OCI-LY3 (cell line): Measurements from ENCODE around the gene CLEC10A.
"Not testable (repeated sequence)": the region's sequence is repeated elsewhere in the genome, so short reads cannot be mapped to it uniquely, and the experiment has no call there.

Experiments used
- H2AFZ ChIP-seq: fragments of 200-600, 300-600 bp; shearing (Covaris generic); 2 replicates; pipeline ENCODE4 v1.6.0; 2014; ENCODE audit warnings: antibody characterized with exemption, low read depth, low read length
- H3K27ac ChIP-seq: fragments of 200-600, 300-600 bp; sonication (generic); 2 replicates; pipeline ENCODE4 v1.5.1; 2014; ENCODE audit warnings: mild to moderate bottlenecking, low read length, moderate library complexity, mixed read lengths
- H3K27me3 ChIP-seq: fragments of 200-600, 300-600 bp; sonication (generic); 2 replicates; pipeline ENCODE4 v1.6.1; 2014; ENCODE audit warnings: low read depth, low read length, mixed read lengths
- H3K36me3 ChIP-seq: fragments of 200-600, 300-600 bp; sonication (generic); replicated peaks from 2 replicates; pipeline ENCODE3; 2014; ENCODE audit warnings: low read depth, low read length, mixed read lengths
- H3K4me1 ChIP-seq: fragments of 300-600, 200-600 bp; sonication (generic); 2 replicates; pipeline ENCODE4 v1.6.1; 2014; ENCODE audit warnings: low read length, mixed read lengths
- H3K4me2 ChIP-seq: fragments of 200-600, 300-600 bp; sonication (generic); 2 replicates; pipeline ENCODE4 v1.6.1; 2014; ENCODE audit warnings: low read length, mixed read lengths
- H3K4me3 ChIP-seq: fragments of 300-600, 200-600 bp; sonication (generic); 2 replicates; pipeline ENCODE4 v1.5.1; 2014; ENCODE audit warnings: antibody characterized with exemption, mild to moderate bottlenecking, low read length, moderate library complexity
- H3K79me2 ChIP-seq: fragments of 300-600, 200-600 bp; shearing (Covaris generic); 2 replicates; pipeline ENCODE4 v1.6.1; 2014; ENCODE audit warnings: mild to moderate bottlenecking, low read length, mixed read lengths
- H3K9ac ChIP-seq: fragments of 300-600, 200-600 bp; shearing (Covaris generic); 2 replicates; pipeline ENCODE4 v1.6.0; 2014; ENCODE audit warnings: mild to moderate bottlenecking, low read length, moderate library complexity
- H3K9me3 ChIP-seq: fragments of 200-600, 300-600 bp; shearing (Covaris generic); 2 replicates; pipeline ENCODE4 v1.6.1; 2014; ENCODE audit warnings: low read length, mixed read lengths; ENCODE audit not compliant: insufficient read depth
- H4K20me1 ChIP-seq: fragments of 200-600, 300-600 bp; sonication (generic); 2 replicates; pipeline ENCODE4 v1.6.1; 2016; ENCODE audit warnings: low read length, mixed read lengths; ENCODE audit not compliant: insufficient read depth
- EZH2phosphoT487 ChIP-seq: fragments of 200-600 bp; shearing (Covaris generic); IDR thresholded peaks from 2 replicates; pipeline ENCODE4 v1.6.1; 2018; ENCODE audit warnings: antibody characterized with exemption, mixed run types, low read depth
- TF ChIP-seq, protein P1 (sequence below): fragments of 200-600, 300-600 bp; sonication (generic); IDR thresholded peaks from 2 replicates; pipeline ENCODE4 v1.5.1; 2014; ENCODE audit warnings: antibody characterized with exemption, low read length, low read depth

Gene CLEC10A

GRCh38 chr17:7098802-7099459, 18.9 kb upstream of the CLEC10A start:
- H3K9ac ChIP-seq = no peak overlapping the region
- H3K4me1 ChIP-seq = peaks cover 39% of the 10 kb centered on the region
- no peaks in the 10 kb centered on the region for H4K20me1 ChIP-seq
- H3K4me2 ChIP-seq = no peak overlapping the region
- no peak overlapping the region for H3K27ac ChIP-seq
- TF ChIP-seq EZH2phosphoT487 = no peak
- TF ChIP-seq, protein P1, sequence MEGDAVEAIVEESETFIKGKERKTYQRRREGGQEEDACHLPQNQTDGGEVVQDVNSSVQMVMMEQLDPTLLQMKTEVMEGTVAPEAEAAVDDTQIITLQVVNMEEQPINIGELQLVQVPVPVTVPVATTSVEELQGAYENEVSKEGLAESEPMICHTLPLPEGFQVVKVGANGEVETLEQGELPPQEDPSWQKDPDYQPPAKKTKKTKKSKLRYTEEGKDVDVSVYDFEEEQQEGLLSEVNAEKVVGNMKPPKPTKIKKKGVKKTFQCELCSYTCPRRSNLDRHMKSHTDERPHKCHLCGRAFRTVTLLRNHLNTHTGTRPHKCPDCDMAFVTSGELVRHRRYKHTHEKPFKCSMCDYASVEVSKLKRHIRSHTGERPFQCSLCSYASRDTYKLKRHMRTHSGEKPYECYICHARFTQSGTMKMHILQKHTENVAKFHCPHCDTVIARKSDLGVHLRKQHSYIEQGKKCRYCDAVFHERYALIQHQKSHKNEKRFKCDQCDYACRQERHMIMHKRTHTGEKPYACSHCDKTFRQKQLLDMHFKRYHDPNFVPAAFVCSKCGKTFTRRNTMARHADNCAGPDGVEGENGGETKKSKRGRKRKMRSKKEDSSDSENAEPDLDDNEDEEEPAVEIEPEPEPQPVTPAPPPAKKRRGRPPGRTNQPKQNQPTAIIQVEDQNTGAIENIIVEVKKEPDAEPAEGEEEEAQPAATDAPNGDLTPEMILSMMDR = no peak
- no peaks in the 10 kb centered on the region for H3K9me3 ChIP-seq
- H2AFZ ChIP-seq = no peak overlapping the region
- no peak overlapping the region for H3K4me3 ChIP-seq
- 0 out of 2 replicates have a peak, but pooled peaks cover 13% of the 10 kb centered on the region for H3K27me3 ChIP-seq
- H3K79me2 ChIP-seq = no peaks in the 10 kb centered on the region
- no peaks in the 10 kb centered on the region for H3K36me3 ChIP-seq

- no peaks in the 10 kb centered on the region for H3K36me3 ChIP-seq
- H3K9ac ChIP-seq = no peak overlapping the region
- TF ChIP-seq, protein P1 = no peak
- TF ChIP-seq EZH2phosphoT487 = no peak
- peaks cover 40% of the 10 kb centered on the region for H3K4me1 ChIP-seq
- H3K4me3 ChIP-seq = no peak overlapping the region
- H3K27me3 ChIP-seq = 0 out of 2 replicates have a peak, but pooled peaks cover 7% of the 10 kb centered on the region
- H4K20me1 ChIP-seq = no peaks in the 10 kb centered on the region
- H3K79me2 ChIP-seq = no peaks in the 10 kb centered on the region
- H3K9me3 ChIP-seq = no peaks in the 10 kb centered on the region
- no peak overlapping the region for H2AFZ ChIP-seq
- H3K27ac ChIP-seq = no peak overlapping the region
- H3K4me2 ChIP-seq = no peak overlapping the region
Measured at GRCh38 chr17:7097940-7098339, 17.9 kb upstream of the CLEC10A start.

DNA sequence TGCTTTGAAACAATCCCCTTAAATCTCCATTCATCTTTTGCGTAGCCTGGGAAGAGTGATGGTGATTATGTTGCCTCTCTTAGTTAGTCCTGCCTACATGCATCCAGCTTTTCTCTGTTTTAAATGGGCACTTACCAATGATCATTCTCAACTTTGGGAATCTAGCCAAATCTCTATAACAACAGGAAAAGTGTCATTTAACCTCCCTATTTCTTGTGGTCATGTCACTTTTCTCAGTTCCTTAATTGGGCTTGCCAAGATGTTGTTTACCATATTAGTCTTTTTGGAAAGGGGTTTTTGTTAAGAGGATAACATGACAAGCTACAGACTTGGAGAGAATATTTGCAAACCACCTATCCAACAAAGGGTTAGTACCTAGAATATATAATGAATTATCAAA, 15.6 kb upstream of the CLEC10A start:
- no peak overlapping the region for H3K9ac ChIP-seq
- no peak overlapping the region for H3K4me3 ChIP-seq
- H3K36me3 ChIP-seq = no peaks in the 10 kb centered on the region
- no peak overlapping the region for H2AFZ ChIP-seq
- H3K9me3 ChIP-seq = no peaks in the 10 kb centered on the region
- H3K4me2 ChIP-seq = peak overlapping the region; percentile 44
- peaks cover 34% of the 10 kb centered on the region for H3K4me1 ChIP-seq
- no peaks in the 10 kb centered on the region for H4K20me1 ChIP-seq
- H3K79me2 ChIP-seq = no peaks in the 10 kb centered on the region
- no peaks in the 10 kb centered on the region for H3K27me3 ChIP-seq
- no peak for TF ChIP-seq EZH2phosphoT487
- TF ChIP-seq, protein P1 = no peak
- no peak overlapping the region for H3K27ac ChIP-seq

DNA sequence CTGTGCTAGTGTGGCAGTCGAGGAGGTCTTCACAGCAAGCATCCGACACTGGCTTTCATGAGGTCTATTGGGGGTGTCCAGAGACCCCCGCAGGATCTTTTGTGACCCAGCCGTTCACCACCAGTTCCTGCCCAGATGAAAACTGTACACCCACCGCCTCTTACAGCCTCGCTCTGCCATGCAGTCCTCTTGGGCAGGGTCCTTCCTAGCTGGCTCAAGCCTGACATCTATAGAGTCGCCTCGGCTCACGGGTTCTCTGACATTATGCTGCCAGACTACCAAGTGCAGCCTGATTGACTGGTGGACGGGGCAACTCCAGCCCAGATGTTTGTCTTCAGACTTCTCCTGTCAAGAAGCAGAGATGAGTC, 14.6 kb upstream of the CLEC10A start:
- Histone ChIP-seq H3K4me2 (peak overlapping the region; percentile 82), H3K27ac (no peak overlapping the region)

GRCh38 chr17:7091311-7092005, 11.4 kb upstream of the CLEC10A start:
- not testable (repeated sequence) for H3K9ac ChIP-seq, H3K79me2 ChIP-seq, H3K9me3 ChIP-seq, H4K20me1 ChIP-seq, H3K4me3 ChIP-seq, H3K27ac ChIP-seq, H3K27me3 ChIP-seq, H2AFZ ChIP-seq, H3K36me3 ChIP-seq, H3K4me2 ChIP-seq
- H3K4me1 ChIP-seq = peaks cover 26% of the 10 kb centered on the region

More for the DNA sequence above, 14.6 kb upstream of the CLEC10A start:
- Histone ChIP-seq H4K20me1 (no peaks in the 10 kb centered on the region), H3K79me2 (no peaks in the 10 kb centered on the region), H3K4me3 (peak overlapping the region; percentile 56), H3K36me3 (no peaks in the 10 kb centered on the region), H3K9ac (peak overlapping the region; percentile 6; the same call in 1 of the 2 replicates), H2AFZ (no peak overlapping the region), H3K9me3 (no peaks in the 10 kb centered on the region), H3K27me3 (no peaks in the 10 kb centered on the region), H3K4me1 (peaks cover 34% of the 10 kb centered on the region)
- no peak for TF ChIP-seq EZH2phosphoT487
- TF ChIP-seq, protein P1 = no peak

DNA sequence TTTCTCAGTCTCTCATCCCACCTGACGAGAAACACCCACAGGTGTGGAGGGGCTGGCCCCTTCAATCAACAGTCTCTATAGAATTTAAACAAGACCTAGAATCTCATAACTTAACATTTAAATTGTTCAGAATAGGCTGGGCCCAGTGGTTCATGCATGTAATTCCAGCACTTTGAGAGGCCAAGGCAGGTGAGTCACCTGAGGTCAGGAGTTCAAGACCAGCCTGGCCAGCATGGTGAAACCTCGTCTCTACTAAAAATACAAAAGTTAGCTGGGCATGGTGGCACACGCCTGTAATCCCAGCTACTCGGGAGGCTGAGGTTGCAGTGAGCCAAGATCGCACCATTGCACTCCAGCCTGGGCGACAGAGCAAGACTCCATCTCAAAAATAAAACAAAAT, 9.5 kb upstream of the CLEC10A start:
- not testable (repeated sequence) for H3K4me1 ChIP-seq, H3K9me3 ChIP-seq, H2AFZ ChIP-seq, H4K20me1 ChIP-seq, H3K27me3 ChIP-seq, H3K79me2 ChIP-seq, H3K4me3 ChIP-seq, H3K27ac ChIP-seq, H3K36me3 ChIP-seq, H3K4me2 ChIP-seq, H3K9ac ChIP-seq
